ENCODE data around the gene SCN3A. TPM values are rescaled to one million over a fixed set of nuclear protein-coding genes. Genes with fewer than 3 reads are reported as not detected.

Gene SCN3A
- total and polyA plus RNA-seq, 2 of the 13 experiments (the other 11 are each of a cell fraction or from before 2014, with no cell fraction given), result not detected

DNA sequence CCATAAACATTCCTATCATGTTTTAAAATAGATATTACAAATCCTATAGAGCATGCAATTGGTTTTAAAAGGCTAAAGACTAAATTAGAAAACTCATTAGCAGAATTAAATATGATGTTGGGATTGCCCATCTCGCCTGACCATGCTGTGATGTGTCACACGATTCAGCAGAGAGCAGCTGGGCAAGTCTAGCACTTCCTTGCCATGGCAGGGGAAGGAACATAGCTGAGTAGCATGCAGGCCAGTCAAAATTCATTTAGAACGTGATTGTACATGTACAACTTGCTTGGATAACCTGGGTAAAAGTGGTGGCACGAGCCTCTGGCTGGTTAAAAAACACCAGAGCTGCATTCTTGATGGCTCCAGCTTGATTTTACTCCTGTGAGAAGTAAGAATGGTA lies 81.3 kb downstream of the SCN3A start:
- 10% methylated on average over 4 of the region's 4 CpGs for WGBS (ENCODE audit: low lambda C conversion rate)
- POLR2A ChIA-PET, result no interaction called here
- CTCF ChIA-PET (ENCODE audit: low intra/inter-chr PET ratio, low total read pairs), result no interaction called here

DNA sequence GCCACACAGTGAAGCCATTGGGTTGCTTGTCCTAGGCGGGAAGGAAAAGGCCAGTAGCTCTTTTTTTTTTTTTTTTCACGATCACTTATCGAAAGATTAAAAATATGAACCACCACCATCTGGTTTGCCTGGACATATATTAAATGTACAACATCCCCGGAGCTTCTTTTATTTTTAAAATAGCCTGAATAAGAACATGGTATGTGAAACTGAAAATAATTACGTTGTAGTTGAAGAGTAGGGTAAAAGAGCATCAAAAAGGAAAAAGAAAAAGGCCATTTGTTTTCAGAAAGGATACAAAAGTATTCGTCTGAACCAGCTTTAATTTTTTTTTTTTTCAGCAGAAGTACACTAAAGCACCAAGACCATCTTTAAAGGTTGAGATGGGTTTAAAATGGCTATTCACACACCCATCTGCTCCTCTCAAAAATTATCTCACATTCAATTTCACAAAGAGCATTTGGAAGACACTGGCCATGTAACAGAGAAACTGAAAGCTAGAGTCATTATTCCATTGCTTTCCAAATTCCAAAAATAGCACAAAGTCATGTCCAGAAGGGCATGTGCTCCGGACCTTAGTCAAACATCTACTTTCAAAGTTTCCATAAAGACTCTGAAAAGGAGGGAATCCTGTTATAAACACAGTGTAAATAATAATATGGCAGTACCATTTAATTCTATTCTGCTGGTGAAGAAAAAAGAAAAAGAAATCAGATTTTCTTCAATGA lies 82.9 kb downstream of the SCN3A start:
- H3K4me1 ChIP-seq (ENCODE audit: insufficient read depth, low read length), result peaks cover 15% of the 10 kb centered on the region
- in situ Hi-C loops (cut with HindIII; ENCODE audit: extremely low pct_ligation_motif_present, low pct_unique_long_range_greater_than_20kb) (no loop called here), intact Hi-C loops (cut with micrococcal nuclease; ENCODE audit: unreplicated experiment) (no loop called here)
- H3K4me3 ChIP-seq (replicated peaks in 1 of 3; ENCODE audit: insufficient read depth in 1 of 3, low read depth in 2 of 3, low read length in 3 of 3), result peak overlapping the region in 1 of 3 experiments; percentile 9; a peak in 2 of 6 replicates
- no peak overlapping the region for H3K27ac ChIP-seq (ENCODE audit: extremely low read length, insufficient read depth, low read length)
- no peak overlapping the region for H3K9ac ChIP-seq (ENCODE audit: insufficient read depth, low read depth, low read length)
- H3K79me2 ChIP-seq (ENCODE audit: insufficient read depth, low read length), result no peaks in the 10 kb centered on the region
- FAIRE-seq (no peak), DNase-seq (ENCODE audit: low spot score) (no peak), ATAC-seq (peak; percentile 35; the same call in 1 of the 3 replicates)
- peaks cover 4% of the 10 kb centered on the region; the same call in 1 of the 2 replicates for H3K9me3 ChIP-seq (ENCODE audit: low read length)
- H3K27me3 ChIP-seq (ENCODE audit: control insufficient read depth in 1 of 2, insufficient read depth in 2 of 2, low read length in 2 of 2), result no peaks in the 10 kb centered on the region
- POLR2A ChIA-PET, result interaction anchor here (1.0 kb wide), 1 partner anchor 10 kb away, joined by 4 read pairs; no protein-coding TSS in a partner anchor
- no peaks in the 10 kb centered on the region for H3K36me3 ChIP-seq (replicated peaks in 1 of 2; ENCODE audit: control insufficient read depth in 1 of 2, insufficient read depth in 2 of 2, low read length in 2 of 2)
- H4K20me1 ChIP-seq (ENCODE audit: insufficient read depth, low read length), result no peaks in the 10 kb centered on the region
- no peak overlapping the region for H2AFZ ChIP-seq (ENCODE audit: low read length)
- peak overlapping the region; percentile 19; the same call in 1 of the 2 replicates for H3K4me2 ChIP-seq (ENCODE audit: low read depth, low read length)
- CTCF ChIA-PET (ENCODE audit: low intra/inter-chr PET ratio, low total read pairs), result no interaction called here
- no TSS peak for BruUV-seq (replicated peaks)
- WGBS (ENCODE audit: low lambda C conversion rate), result 26% methylated on average over 7 of the region's 7 CpGs
- TF ChIP-seq HDAC1 (CRISPR knock-in tag; IDR thresholded peaks at IDR 0.05) (no peak), MEF2D (CRISPR knock-in tag; IDR thresholded peaks at IDR 0.05) (peak; percentile 92), ADNP (CRISPR knock-in tag; IDR thresholded peaks at IDR 0.05) (no peak), ZNF615 (CRISPR knock-in tag; IDR thresholded peaks at IDR 0.05; ENCODE audit: borderline replicate concordance) (no peak), ZNF451 (CRISPR knock-in tag; IDR thresholded peaks at IDR 0.05) (no peak), TCF7 (IDR thresholded peaks at IDR 0.05; ENCODE audit: low read depth) (no peak)
- TF ChIP-seq, protein P1, sequence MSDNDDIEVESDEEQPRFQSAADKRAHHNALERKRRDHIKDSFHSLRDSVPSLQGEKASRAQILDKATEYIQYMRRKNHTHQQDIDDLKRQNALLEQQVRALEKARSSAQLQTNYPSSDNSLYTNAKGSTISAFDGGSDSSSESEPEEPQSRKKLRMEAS (IDR thresholded peaks at IDR 0.05), result peak; percentile 38; the same call in 1 of the 2 replicates
- TF ChIP-seq, protein P2, sequence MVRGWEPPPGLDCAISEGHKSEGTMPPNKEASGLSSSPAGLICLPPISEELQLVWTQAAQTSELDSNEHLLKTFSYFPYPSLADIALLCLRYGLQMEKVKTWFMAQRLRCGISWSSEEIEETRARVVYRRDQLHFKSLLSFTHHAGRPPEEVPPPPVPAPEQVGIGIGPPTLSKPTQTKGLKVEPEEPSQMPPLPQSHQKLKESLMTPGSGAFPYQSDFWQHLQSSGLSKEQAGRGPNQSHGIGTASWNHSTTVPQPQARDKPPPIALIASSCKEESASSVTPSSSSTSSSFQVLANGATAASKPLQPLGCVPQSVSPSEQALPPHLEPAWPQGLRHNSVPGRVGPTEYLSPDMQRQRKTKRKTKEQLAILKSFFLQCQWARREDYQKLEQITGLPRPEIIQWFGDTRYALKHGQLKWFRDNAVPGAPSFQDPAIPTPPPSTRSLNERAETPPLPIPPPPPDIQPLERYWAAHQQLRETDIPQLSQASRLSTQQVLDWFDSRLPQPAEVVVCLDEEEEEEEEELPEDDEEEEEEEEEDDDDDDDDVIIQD (CRISPR knock-in tag; IDR thresholded peaks at IDR 0.05; ENCODE audit: low read depth), result peak; percentile 26; the same call in 1 of the 2 replicates
- TF ChIP-seq, protein P3, sequence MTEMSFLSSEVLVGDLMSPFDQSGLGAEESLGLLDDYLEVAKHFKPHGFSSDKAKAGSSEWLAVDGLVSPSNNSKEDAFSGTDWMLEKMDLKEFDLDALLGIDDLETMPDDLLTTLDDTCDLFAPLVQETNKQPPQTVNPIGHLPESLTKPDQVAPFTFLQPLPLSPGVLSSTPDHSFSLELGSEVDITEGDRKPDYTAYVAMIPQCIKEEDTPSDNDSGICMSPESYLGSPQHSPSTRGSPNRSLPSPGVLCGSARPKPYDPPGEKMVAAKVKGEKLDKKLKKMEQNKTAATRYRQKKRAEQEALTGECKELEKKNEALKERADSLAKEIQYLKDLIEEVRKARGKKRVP (CRISPR knock-in tag; IDR thresholded peaks at IDR 0.05), result no peak
- TF ChIP-seq, protein P4, sequence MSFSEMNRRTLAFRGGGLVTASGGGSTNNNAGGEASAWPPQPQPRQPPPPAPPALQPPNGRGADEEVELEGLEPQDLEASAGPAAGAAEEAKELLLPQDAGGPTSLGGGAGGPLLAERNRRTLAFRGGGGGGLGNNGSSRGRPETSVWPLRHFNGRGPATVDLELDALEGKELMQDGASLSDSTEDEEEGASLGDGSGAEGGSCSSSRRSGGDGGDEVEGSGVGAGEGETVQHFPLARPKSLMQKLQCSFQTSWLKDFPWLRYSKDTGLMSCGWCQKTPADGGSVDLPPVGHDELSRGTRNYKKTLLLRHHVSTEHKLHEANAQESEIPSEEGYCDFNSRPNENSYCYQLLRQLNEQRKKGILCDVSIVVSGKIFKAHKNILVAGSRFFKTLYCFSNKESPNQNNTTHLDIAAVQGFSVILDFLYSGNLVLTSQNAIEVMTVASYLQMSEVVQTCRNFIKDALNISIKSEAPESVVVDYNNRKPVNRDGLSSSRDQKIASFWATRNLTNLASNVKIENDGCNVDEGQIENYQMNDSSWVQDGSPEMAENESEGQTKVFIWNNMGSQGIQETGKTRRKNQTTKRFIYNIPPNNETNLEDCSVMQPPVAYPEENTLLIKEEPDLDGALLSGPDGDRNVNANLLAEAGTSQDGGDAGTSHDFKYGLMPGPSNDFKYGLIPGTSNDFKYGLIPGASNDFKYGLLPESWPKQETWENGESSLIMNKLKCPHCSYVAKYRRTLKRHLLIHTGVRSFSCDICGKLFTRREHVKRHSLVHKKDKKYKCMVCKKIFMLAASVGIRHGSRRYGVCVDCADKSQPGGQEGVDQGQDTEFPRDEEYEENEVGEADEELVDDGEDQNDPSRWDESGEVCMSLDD (CRISPR knock-in tag; IDR thresholded peaks at IDR 0.05; ENCODE audit: borderline replicate concordance), result no peak

More for the DNA sequence above, 81.3 kb downstream of the SCN3A start:
- no peak overlapping the region for H2AFZ ChIP-seq (ENCODE audit: low read length)
- no peaks in the 10 kb centered on the region for H4K20me1 ChIP-seq (ENCODE audit: insufficient read depth, low read length)
- DNase-seq (ENCODE audit: low spot score) (no peak), ATAC-seq (no peak), FAIRE-seq (no peak)
- intact Hi-C loops (cut with micrococcal nuclease; ENCODE audit: unreplicated experiment) (no loop called here), in situ Hi-C loops (cut with HindIII; ENCODE audit: extremely low pct_ligation_motif_present, low pct_unique_long_range_greater_than_20kb) (no loop called here)
- BruUV-seq (replicated peaks), result no TSS peak
- no peaks in the 10 kb centered on the region for H3K79me2 ChIP-seq (ENCODE audit: insufficient read depth, low read length)
- no peaks in the 10 kb centered on the region for H3K36me3 ChIP-seq (replicated peaks in 1 of 2; ENCODE audit: control insufficient read depth in 1 of 2, insufficient read depth in 2 of 2, low read length in 2 of 2)
- H3K27me3 ChIP-seq (ENCODE audit: control insufficient read depth in 1 of 2, insufficient read depth in 2 of 2, low read length in 2 of 2), result no peaks in the 10 kb centered on the region
- peaks cover 14% of the 10 kb centered on the region for H3K4me1 ChIP-seq (ENCODE audit: insufficient read depth, low read length)
- no peak overlapping the region for H3K27ac ChIP-seq (ENCODE audit: extremely low read length, insufficient read depth, low read length)
- no peak overlapping the region for H3K4me3 ChIP-seq (replicated peaks in 1 of 3; ENCODE audit: insufficient read depth in 1 of 3, low read depth in 2 of 3, low read length in 3 of 3)
- no peak overlapping the region for H3K9ac ChIP-seq (ENCODE audit: insufficient read depth, low read depth, low read length)
- H3K4me2 ChIP-seq (ENCODE audit: low read depth, low read length), result no peak overlapping the region; the same call in 1 of the 2 replicates
- TF ChIP-seq ZNF460 (CRISPR knock-in tag; IDR thresholded peaks at IDR 0.05; ENCODE audit: borderline replicate concordance) (no peak), TP53 (CRISPR knock-in tag; conservative IDR thresholded peaks at IDR 0.05) (no peak), ZNF790 (CRISPR knock-in tag; IDR thresholded peaks at IDR 0.05; ENCODE audit: borderline replicate concordance) (no peak)
- H3K9me3 ChIP-seq (ENCODE audit: low read length), result no peaks in the 10 kb centered on the region

Data from HepG2 (cell line).